Tracheal epithelial cell (primary cell): ENCODE measurements around the gene SCYGR5. TPM values are rescaled to one million over a fixed set of nuclear protein-coding genes. Genes with fewer than 3 reads are reported as not detected.

Source experiments
- total RNA-seq: library from RNA; depleted of rRNA; stranded (reverse); fragments of >200 nt; gene quantifications from 2 replicates; pipeline ENCODE4 v1.2.1, GENCODE V29; 2014

The SCYGR5 gene
- not detected in 2 replicates for total RNA-seq

GRCh38 chr2:227666631-227667170, at the start of gene SCYGR5:
SCYGR5 (plus strand) TSS chr2:227666804; CDS start chr2:227666804, 0 bp downstream.

GRCh38 chr2:227617316-227618230, 49.0 kb upstream of the SCYGR5 start, which contains the start of gene SCYGR4:
SCYGR4 (plus strand) TSS chr2:227617498; CDS start chr2:227617498, 0 bp downstream.

Other genes with a start within 250 kb of the SCYGR5 start
- gene AGFG1, start 194.6 kb upstream of the SCYGR5 start, total RNA-seq: 66.1 and 98.8 TPM in 2 replicates
- not detected in 2 replicates for gene SCYGR2, start 67.9 kb upstream of the SCYGR5 start, total RNA-seq
- not detected in 2 replicates for gene SCYGR3, start 52.0 kb upstream of the SCYGR5 start, total RNA-seq
- not detected in 2 replicates for gene SCYGR4, start 49.3 kb upstream of the SCYGR5 start, total RNA-seq
- gene SLC19A3, start 51.2 kb downstream of the SCYGR5 start, total RNA-seq: 0.48 TPM in 1 of 2 replicates, not detected in the other
- not detected in 2 replicates for gene SCYGR6, start 58.0 kb downstream of the SCYGR5 start, total RNA-seq
- gene SCYGR7, start 61.5 kb downstream of the SCYGR5 start, total RNA-seq: not detected in 2 replicates
- gene SCYGR8, start 79.1 kb downstream of the SCYGR5 start, total RNA-seq: not detected in 2 replicates
- gene CCL20, start 147.0 kb downstream of the SCYGR5 start, total RNA-seq: 2.6 and 158 TPM in 2 replicates
- gene DAW1, start 204.8 kb downstream of the SCYGR5 start, total RNA-seq: 0.64 and 1.4 TPM in 2 replicates